Parathyroid adenoma (tissue), 2 donors: ENCODE measurements around the gene AP3D1.

ENCODE experiments used
- H2AFZ ChIP-seq: fragments of 300-600 bp; sonication (generic); one replicate; pipeline ENCODE4 v1.7.0; 2017; ENCODE audit warnings: antibody characterized with exemption, mild to moderate bottlenecking
- H3K27ac ChIP-seq: fragments of 300-600 bp; sonication (generic); one replicate; pipeline ENCODE4 v1.7.0; 2017
- H3K27me3 ChIP-seq: fragments of 300-600 bp; sonication (generic); one replicate; pipeline ENCODE4 v1.7.0; 2017; ENCODE audit warnings: low read length; ENCODE audit not compliant: control insufficient read depth, insufficient read depth
- H3K36me3 ChIP-seq: fragments of 300-600 bp; sonication (generic); one replicate; pipeline ENCODE4 v1.7.0; 2017; ENCODE audit warnings: low read length; ENCODE audit not compliant: control insufficient read depth, insufficient read depth
- H3K4me1 ChIP-seq: fragments of 300-600 bp; sonication (generic); one replicate; pipeline ENCODE4 v1.7.0; 2017; ENCODE audit warnings: control low read depth
- H3K4me2 ChIP-seq: fragments of 300-600 bp; sonication (generic); one replicate; pipeline ENCODE4 v1.7.0; 2017; ENCODE audit warnings: low read length
- H3K4me3 ChIP-seq: fragments of 300-600 bp; sonication (generic); one replicate; pipeline ENCODE4 v1.7.0; 2017; ENCODE audit warnings: low read depth, low read length
- H3K79me2 ChIP-seq: fragments of 300-600 bp; sonication (generic); one replicate; pipeline ENCODE4 v1.7.0; 2017; ENCODE audit warnings: control low read depth
- H3K9ac ChIP-seq: fragments of 300-600 bp; sonication (generic); one replicate; pipeline ENCODE4 v1.7.0; 2017; ENCODE audit warnings: mild to moderate bottlenecking
- H3K9me3 ChIP-seq: fragments of 300-600 bp; sonication (generic); one replicate; pipeline ENCODE4 v1.7.0; 2017; ENCODE audit warnings: low read length; ENCODE audit not compliant: control insufficient read depth
- CTCF ChIP-seq: fragments of 300-600 bp; sonication (generic); IDR thresholded peaks from one replicate; pipeline ENCODE4 v1.7.0; 2017; ENCODE audit warnings: antibody characterized with exemption, mild to moderate bottlenecking
- donor health status: primary hyperparathyroidism.

The AP3D1 gene

GRCh38 chr19:2064395-2064787, 87.0 kb downstream of the AP3D1 start:
- no peak for TF ChIP-seq CTCF
- H3K27ac ChIP-seq = no peak overlapping the region
- no peaks in the 10 kb centered on the region for H3K79me2 ChIP-seq
- H3K27me3 ChIP-seq = no peaks in the 10 kb centered on the region
- no peak overlapping the region for H3K4me2 ChIP-seq
- no peak overlapping the region for H3K9ac ChIP-seq
- H3K4me1 ChIP-seq = peaks cover 13% of the 10 kb centered on the region
- H3K9me3 ChIP-seq = no peaks in the 10 kb centered on the region
- H2AFZ ChIP-seq = no peak overlapping the region
- no peak overlapping the region for H3K4me3 ChIP-seq
- H3K36me3 ChIP-seq = no peaks in the 10 kb centered on the region

GRCh38 chr19:2063824-2064223, 87.5 kb downstream of the AP3D1 start:
- Histone ChIP-seq H3K9ac (no peak overlapping the region), H3K4me2 (no peak overlapping the region), H3K79me2 (no peaks in the 10 kb centered on the region), H3K9me3 (no peaks in the 10 kb centered on the region), H2AFZ (no peak overlapping the region), H3K27ac (no peak overlapping the region), H3K27me3 (no peaks in the 10 kb centered on the region), H3K4me1 (peaks cover 19% of the 10 kb centered on the region), H3K36me3 (no peaks in the 10 kb centered on the region), H3K4me3 (no peak overlapping the region)
- TF ChIP-seq CTCF = no peak

- Histone ChIP-seq H3K79me2 (no peaks in the 10 kb centered on the region), H3K9me3 (no peaks in the 10 kb centered on the region), H3K4me2 (no peak overlapping the region), H3K4me3 (no peak overlapping the region), H3K36me3 (no peaks in the 10 kb centered on the region), H3K9ac (no peak overlapping the region), H3K27ac (no peak overlapping the region), H3K27me3 (no peaks in the 10 kb centered on the region), H3K4me1 (peaks cover 27% of the 10 kb centered on the region), H2AFZ (no peak overlapping the region)
- TF ChIP-seq CTCF = no peak
These were observed 88.6 kb downstream of the AP3D1 start for GRCh38 chr19:2062770-2063169.

- Histone ChIP-seq H3K9me3 (no peaks in the 10 kb centered on the region), H3K79me2 (no peaks in the 10 kb centered on the region), H3K4me3 (peak overlapping the region; percentile 86), H3K27ac (peak overlapping the region; percentile 90), H2AFZ (peak overlapping the region; percentile 89), H3K36me3 (no peaks in the 10 kb centered on the region), H3K9ac (peak overlapping the region; percentile 32), H3K4me1 (peaks cover 27% of the 10 kb centered on the region), H3K27me3 (no peaks in the 10 kb centered on the region), H3K4me2 (peak overlapping the region; percentile 99)
- TF ChIP-seq CTCF = no peak
These were observed 89.0 kb downstream of the AP3D1 start for GRCh38 chr19:2062389-2062729.

- no peaks in the 10 kb centered on the region for H3K27me3 ChIP-seq
- TF ChIP-seq CTCF = peak; percentile 4
- H3K4me2 ChIP-seq = peak overlapping the region; percentile 99
- no peaks in the 10 kb centered on the region for H3K36me3 ChIP-seq
- peak overlapping the region; percentile 32 for H3K9ac ChIP-seq
- H3K4me1 ChIP-seq = peaks cover 27% of the 10 kb centered on the region
- H2AFZ ChIP-seq = peak overlapping the region; percentile 89
- no peaks in the 10 kb centered on the region for H3K79me2 ChIP-seq
- peak overlapping the region; percentile 90 for H3K27ac ChIP-seq
- H3K4me3 ChIP-seq = peak overlapping the region; percentile 86
- H3K9me3 ChIP-seq = no peaks in the 10 kb centered on the region
These were observed 89.6 kb downstream of the AP3D1 start for GRCh38 chr19:2061495-2062388.
